MV-4-11 (cell line): ENCODE data around the gene AIFM1.
"Not testable (repeated sequence)": the region's sequence is repeated elsewhere in the genome, so short reads cannot be mapped to it uniquely, and the experiment has no call there.

Experiments
- DNase-seq: peaks from one replicate; lab custom pipeline; 2025; lab: John Stamatoyannopoulos, UW

Gene AIFM1

GRCh38 chrX:130118441-130119311 lies 47.0 kb downstream of the AIFM1 start:
- peak; percentile 7 for DNase-seq

GRCh38 chrX:130117166-130117565 lies 48.5 kb downstream of the AIFM1 start:
- DNase-seq = no peak

- not testable (repeated sequence) for DNase-seq
Measured at GRCh38 chrX:130115119-130115885, 50.3 kb downstream of the AIFM1 start.

GRCh38 chrX:130114141-130114588 lies 51.5 kb downstream of the AIFM1 start:
- no peak for DNase-seq

- no peak for DNase-seq
Measured at GRCh38 chrX:130111220-130112154, 54.2 kb downstream of the AIFM1 start.

GRCh38 chrX:130110379-130111219 lies 55.0 kb downstream of the AIFM1 start, which contains the start of gene ELF4:
ELF4 (minus strand) TSS chrX:130110497; CDS start chrX:130081330, 29,167 bp downstream.
- DNase-seq = peak; percentile 61

GRCh38 chrX:130109429-130110378 lies 55.9 kb downstream of the AIFM1 start:
- no peak for DNase-seq

GRCh38 chrX:130108647-130109428 lies 56.8 kb downstream of the AIFM1 start:
- DNase-seq = peak; percentile 58

GRCh38 chrX:130106071-130106470 lies 59.6 kb downstream of the AIFM1 start:
- no peak for DNase-seq

- no peak for DNase-seq
Measured at GRCh38 chrX:130105244-130105643, 60.4 kb downstream of the AIFM1 start.

- no peak for DNase-seq
Measured at GRCh38 chrX:130103605-130104004, 62.0 kb downstream of the AIFM1 start.

- DNase-seq = no peak
Measured at GRCh38 chrX:130100180-130100579, 65.5 kb downstream of the AIFM1 start.

GRCh38 chrX:130098210-130098552 lies 67.5 kb downstream of the AIFM1 start:
- no peak for DNase-seq

- no peak for DNase-seq
Measured at GRCh38 chrX:130097507-130098209, 68.0 kb downstream of the AIFM1 start.

- no peak for DNase-seq
Measured at GRCh38 chrX:130095249-130096030, 70.2 kb downstream of the AIFM1 start.

GRCh38 chrX:130094696-130095095 lies 70.9 kb downstream of the AIFM1 start:
- DNase-seq = no peak

- DNase-seq = no peak
Measured at GRCh38 chrX:130093271-130093670, 72.4 kb downstream of the AIFM1 start.
